HEK293T (cell line): ENCODE measurements around the gene HCN1.

Experiments used
- BHLHE40 ChIP-seq: fragments of 450-650 bp; IDR thresholded peaks from 2 replicates; pipeline ENCODE4 v1.6.1; 2016; ENCODE audit warnings: mild to moderate bottlenecking, moderate library complexity, borderline replicate concordance
- ELF4 ChIP-seq: fragments of 450-650 bp; IDR thresholded peaks from 2 replicates; pipeline ENCODE4 v1.6.1; 2017; ENCODE audit warnings: antibody characterized with exemption
- FOXK2 ChIP-seq: fragments of 450-650 bp; IDR thresholded peaks from 2 replicates; pipeline ENCODE4 v1.6.1; 2016; ENCODE audit warnings: mild to moderate bottlenecking
- FOXM1 ChIP-seq: fragments of 450-650 bp; IDR thresholded peaks from 2 replicates; pipeline ENCODE4 v1.6.1; 2017; ENCODE audit warnings: mild to moderate bottlenecking, borderline replicate concordance
- NFRKB ChIP-seq: fragments of 450-650 bp; IDR thresholded peaks from 2 replicates; pipeline ENCODE4 v1.6.1; 2016; ENCODE audit warnings: mild to moderate bottlenecking, moderate library complexity
- PKNOX1 ChIP-seq: fragments of 450-650 bp; IDR thresholded peaks from 2 replicates; pipeline ENCODE4 v1.6.1; 2016
- TARDBP ChIP-seq: fragments of 450-650 bp; IDR thresholded peaks from 2 replicates; pipeline ENCODE4 v1.6.1; 2016

- no peak for TF ChIP-seq NFRKB
- no peak for TF ChIP-seq PKNOX1
- no peak for TF ChIP-seq BHLHE40
- TF ChIP-seq TARDBP: no peak
- no peak for TF ChIP-seq FOXM1
- no peak for TF ChIP-seq ELF4
- TF ChIP-seq FOXK2: no peak
Observed at GRCh38 chr5:45336464-45336863, 359.7 kb downstream of the HCN1 start.
